ENCODE data around the gene SMIM3.

DNA sequence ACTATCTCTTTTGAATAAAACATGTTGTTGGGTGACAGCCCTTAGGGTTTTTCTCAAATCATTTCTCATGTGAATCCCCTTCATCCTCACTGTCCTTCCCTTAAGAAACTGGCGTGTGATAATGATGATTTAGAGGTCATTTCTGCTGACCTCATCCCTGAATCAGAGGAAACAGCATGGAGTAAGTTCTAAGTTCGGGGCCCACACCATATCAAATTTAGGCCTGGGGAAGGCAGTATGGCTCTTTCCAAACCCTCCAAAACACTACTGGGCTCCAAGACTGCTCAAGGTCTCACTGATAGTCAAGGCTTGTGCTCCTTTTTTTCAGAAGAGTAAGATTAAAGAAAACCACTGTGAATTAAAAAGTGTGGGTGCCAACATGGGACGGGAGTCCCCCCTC is 872 bp upstream of the SMIM3 start:
- TF ChIP-seq, protein P1, sequence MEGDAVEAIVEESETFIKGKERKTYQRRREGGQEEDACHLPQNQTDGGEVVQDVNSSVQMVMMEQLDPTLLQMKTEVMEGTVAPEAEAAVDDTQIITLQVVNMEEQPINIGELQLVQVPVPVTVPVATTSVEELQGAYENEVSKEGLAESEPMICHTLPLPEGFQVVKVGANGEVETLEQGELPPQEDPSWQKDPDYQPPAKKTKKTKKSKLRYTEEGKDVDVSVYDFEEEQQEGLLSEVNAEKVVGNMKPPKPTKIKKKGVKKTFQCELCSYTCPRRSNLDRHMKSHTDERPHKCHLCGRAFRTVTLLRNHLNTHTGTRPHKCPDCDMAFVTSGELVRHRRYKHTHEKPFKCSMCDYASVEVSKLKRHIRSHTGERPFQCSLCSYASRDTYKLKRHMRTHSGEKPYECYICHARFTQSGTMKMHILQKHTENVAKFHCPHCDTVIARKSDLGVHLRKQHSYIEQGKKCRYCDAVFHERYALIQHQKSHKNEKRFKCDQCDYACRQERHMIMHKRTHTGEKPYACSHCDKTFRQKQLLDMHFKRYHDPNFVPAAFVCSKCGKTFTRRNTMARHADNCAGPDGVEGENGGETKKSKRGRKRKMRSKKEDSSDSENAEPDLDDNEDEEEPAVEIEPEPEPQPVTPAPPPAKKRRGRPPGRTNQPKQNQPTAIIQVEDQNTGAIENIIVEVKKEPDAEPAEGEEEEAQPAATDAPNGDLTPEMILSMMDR (IDR thresholded peaks at IDR 0.05): no peak
- TF ChIP-seq POLR2A (IDR thresholded peaks at IDR 0.05): no peak
- TF ChIP-seq POLR2AphosphoS5 (IDR thresholded peaks at IDR 0.05; ENCODE audit: insufficient read depth in 1 of 2, low read depth in 1 of 2): no peak
